Lower leg skin (tissue), 3 donors: Measurements from ENCODE around the gene PAXX.

ENCODE experiments used
- CTCF ChIP-seq, 3 donors: fragments of 450-650 bp; IDR thresholded peaks; one replicate each; pipeline ENCODE4 v1.5.1; 2016; ENCODE audit warnings: antibody characterized with exemption in 3 of 3, mild to moderate bottlenecking in 3 of 3, moderate library complexity in 2 of 3
- POLR2A ChIP-seq, 2 donors: fragments of 450-650 bp; IDR thresholded peaks; one replicate each; pipeline ENCODE4 v1.6.1; 2016 to 2017; ENCODE audit warnings: antibody characterized with exemption in 2 of 2, mild to moderate bottlenecking in 1 of 2, moderate library complexity in 1 of 2

DNA sequence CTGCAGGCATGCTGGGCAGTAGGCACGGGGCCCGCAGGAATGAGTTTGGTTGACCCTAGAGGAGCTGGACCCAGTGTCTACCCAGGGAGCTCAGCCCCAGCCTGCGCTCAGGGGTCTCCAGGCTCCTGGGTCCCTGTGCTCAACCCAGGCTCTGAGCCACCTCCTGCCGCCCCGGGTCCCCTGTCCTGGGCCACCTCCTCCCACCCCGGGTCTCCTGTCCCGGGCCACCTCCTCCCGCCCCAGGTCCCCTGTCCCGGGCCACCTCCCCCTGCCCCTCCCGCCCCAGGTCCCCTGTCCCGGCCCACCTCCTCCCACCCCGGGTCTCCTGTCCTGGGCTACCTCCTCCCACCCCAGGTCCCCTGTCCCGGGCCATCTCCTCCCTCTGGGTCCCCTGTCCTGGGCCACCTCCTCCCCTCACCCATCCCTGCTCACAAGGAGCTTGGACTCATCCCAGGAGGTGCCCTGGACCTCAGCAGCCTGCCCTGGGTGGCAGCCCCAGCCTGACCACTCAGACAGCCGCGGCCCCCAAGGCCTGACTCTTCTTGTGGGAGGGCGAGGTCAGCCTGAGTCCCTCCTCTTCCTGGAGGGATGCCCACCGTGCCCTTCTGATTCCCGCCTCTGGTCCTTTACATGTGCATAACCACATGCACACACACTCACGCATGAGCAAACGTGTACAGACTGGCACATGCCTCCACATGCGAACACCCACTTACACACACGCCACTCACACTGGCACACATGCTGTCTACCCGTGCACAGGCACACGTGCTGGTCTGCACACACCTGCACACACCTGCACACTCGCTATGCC is 37.7 kb upstream of the PAXX start:
- no peak for TF ChIP-seq CTCF (IDR thresholded peaks at IDR 0.05)
- TF ChIP-seq POLR2A (IDR thresholded peaks at IDR 0.05) = no peak
